ENCODE data around the gene ADAP1.
"Not testable (repeated sequence)": the region's sequence is repeated elsewhere in the genome, so short reads cannot be mapped to it uniquely, and the experiment has no call there.

ADAP1 gene

DNA sequence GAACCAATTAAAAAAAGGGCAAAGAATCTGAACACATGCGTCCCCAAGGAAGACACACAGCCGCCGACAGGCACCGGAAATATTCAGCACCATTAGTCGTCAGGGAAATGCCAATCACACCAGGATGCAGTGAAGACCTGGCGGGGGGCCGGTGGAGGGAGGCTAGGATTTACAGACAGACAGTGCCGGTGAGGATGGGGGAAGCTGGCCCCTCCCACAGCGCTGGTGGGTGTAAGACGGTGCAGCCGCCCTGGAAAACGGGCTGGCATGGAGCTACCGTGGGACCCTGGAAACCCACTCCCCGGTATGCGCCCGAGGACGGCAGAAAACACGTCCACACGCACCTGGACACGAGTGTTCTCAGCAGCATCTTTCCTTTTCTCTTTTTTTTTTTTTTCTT lies 4.8 kb upstream of the ADAP1 start:
- DNase-seq (ENCODE audit: low read depth in 2 of 2), result no peak

GRCh38 chr7:958221-959200 lies 4.0 kb upstream of the ADAP1 start:
- DNase-seq (ENCODE audit: low read depth in 2 of 2), result no peak

- DNase-seq (ENCODE audit: low read depth in 2 of 2), result no peak
Observed at GRCh38 chr7:957418-958220, 3.1 kb upstream of the ADAP1 start.

GRCh38 chr7:956031-956430 lies 1.6 kb upstream of the ADAP1 start:
- DNase-seq (ENCODE audit: low read depth in 2 of 2), result no peak

- no peak for DNase-seq (ENCODE audit: low read depth in 2 of 2)
Observed at GRCh38 chr7:953547-954327, 743 bp downstream of the ADAP1 start.

DNA sequence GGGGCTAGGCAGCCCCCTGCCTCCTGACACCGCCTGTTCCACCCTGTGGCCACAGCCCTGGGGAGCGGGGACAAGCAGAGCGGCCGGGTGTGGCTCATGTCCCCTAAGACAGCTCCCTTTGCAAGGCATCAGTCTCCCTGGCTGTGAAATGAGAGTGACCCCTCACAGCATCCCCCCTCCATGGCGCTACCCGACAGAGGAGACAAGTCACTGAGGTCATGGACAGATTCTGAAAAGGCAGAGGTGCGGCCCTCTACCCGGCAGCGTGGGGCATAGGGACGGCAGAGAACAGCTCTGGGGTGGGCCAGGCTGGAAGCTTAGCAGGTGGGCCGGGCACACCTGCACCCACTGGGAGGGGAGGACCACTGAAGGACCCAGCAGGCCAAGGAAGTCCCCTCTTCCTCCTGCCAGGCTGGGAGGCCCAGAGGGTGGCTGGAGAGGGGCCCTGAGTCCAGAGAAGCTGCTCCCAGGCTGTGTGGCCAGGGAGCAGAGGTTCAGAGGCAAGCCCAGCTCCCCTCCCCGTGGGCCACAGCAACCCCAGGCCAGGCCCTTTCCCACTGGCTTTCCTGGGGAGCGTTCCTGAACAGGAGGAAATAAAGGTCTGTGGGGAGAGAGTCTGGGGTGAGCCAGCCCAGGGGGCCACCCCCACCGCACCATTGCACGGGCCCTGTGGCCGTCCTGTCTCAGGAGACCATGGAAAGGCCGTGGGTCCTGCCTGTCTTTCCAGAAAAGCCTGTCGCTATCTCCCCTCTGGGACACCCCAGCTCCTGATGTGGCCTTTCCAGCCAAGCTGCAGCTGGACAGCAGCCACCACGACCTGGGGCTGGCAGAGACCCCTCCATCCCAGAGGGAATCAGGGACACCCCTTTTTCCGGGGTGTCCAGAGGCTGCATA lies 1.7 kb downstream of the ADAP1 start:
- DNase-seq (ENCODE audit: low read depth in 2 of 2), result no peak

DNA sequence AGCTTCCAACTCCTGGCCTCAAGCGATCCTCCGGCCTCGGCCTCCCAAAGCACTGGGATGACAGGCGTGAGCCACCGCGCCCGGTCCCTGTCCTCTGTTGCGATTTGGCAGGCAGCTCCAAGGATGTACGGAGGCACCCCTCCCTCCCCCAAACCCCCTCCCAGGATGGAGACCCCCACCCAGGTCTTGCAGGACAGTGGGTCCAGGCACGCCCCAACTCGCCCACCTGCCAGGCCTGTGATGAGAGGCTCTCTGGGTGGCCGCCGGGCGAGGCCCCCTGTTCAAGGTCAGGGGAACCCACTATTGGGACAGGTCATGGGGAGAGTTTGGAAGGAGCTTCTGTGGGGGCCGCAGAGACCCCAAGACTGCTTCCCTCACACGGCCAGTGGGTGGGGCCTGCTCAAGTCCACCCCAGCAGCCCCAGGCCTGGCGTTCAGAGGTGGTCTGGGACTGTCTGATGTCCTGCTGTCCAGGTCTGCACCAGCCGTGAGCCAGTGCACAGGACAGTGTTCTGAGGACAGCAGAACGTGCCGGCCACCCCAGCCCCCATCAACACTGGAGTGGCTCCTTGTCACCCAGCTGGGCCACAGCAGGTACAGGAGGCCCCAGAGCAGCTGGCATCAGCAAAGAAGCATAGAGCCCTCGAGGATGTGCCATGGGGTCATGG lies 2.5 kb downstream of the ADAP1 start:
- DNase-seq (ENCODE audit: low read depth in 2 of 2), result no peak

DNA sequence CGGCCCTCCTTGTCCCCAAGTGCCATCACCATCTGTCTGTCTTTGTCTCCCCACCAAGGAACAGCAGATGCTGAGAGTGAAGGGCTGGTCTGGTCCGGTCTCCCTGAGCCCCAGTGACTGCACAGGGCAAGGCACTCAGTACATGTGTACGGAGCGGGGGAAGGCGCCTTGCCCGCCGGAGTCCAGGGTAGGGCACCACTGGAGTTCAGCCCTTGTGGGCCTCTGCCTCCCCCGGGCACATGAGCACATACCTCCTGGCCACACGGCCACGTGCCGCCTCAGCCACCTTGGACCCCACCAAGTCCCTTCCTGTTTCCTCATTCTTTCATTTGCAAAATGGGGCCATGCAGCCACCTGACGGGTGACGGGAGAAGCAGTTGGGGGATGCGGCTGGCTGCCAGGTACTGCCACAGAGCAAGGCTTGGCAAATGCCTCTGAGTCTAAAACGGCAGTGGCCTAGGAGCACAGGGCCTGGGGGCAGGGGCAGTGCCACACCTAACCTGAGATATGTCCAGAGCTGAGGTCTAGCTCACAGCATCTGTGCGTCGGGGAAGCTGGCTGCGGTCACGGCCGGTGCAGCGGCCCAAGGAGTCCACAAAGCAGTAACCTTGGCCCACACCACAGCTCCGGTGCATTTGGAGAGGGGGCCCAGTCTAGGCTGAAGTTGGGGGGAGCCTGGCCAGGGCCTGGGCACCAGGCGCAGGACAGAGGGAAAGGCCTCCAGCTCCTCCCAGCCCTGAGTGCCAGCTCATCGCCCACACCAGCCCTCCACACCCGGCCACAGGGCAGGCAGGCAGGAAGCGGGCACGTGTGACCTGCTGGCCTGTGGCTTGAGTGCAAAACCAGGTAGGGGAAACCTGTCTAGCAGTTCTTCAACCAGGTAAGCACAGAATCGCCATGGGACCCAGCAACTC lies 5.2 kb downstream of the ADAP1 start:
- DNase-seq (ENCODE audit: low read depth in 2 of 2), result no peak

- no peak for DNase-seq (ENCODE audit: low read depth in 2 of 2)
Observed at GRCh38 chr7:947391-948210, 6.9 kb downstream of the ADAP1 start.

GRCh38 chr7:946256-946996 lies 8.1 kb downstream of the ADAP1 start:
- DNase-seq (ENCODE audit: low read depth in 2 of 2), result no peak

DNA sequence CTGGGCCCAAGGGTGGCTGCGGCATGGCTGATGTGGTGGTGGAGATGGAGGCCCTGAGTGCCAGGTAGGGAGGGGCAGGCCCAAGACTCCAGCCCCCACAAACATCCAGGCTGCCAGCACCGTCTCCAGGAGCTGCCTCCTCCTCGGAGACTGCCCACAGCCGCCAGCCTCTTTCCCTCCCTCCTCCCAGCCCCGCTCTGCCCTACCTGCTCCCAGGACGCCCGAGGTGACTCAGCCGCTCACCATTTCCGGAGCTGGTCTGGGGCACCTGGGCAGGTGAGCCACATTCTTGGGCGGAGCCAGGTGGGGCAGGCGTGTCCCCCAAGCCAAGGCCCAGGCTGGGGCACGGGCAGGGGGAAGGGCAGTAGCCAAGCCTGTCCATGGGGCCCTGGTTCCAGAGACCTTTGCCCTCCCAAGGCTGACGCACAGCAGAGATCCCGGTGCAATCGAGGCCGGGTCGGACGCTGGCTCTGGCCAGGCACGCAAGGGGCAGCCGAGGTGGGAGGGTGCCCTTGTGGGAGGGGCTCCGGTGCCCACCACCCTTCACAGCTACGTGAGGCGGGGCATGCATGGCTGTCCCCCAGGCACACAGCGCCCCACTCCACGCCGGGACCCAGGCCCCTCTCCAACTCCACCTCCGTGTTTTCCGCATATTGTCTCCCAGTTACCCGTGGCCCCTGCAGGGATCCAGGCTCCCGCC lies 8.8 kb downstream of the ADAP1 start:
- no peak for DNase-seq (ENCODE audit: low read depth in 2 of 2)

- no peak for DNase-seq (ENCODE audit: low read depth in 2 of 2)
Observed at GRCh38 chr7:945147-945555, 9.3 kb downstream of the ADAP1 start.

DNA sequence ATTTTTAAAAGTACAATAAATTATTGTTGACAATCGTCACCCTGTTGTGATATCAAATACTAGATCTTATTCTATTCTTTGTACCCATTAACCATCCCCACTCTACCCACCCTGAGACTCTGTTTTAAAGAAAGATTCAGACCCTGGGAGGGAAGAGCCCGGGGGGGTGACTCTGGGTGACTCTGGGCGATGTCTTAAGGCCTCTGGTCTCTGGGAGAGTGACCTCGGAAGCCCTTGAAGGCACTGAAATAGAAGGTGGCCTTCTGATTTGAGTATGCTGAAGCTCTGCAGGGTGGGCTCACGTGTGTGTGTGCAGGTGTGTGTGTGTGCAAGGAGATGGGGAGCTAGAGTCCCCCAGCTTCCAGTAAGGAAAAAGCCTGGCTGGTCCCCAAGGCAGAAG lies 9.7 kb downstream of the ADAP1 start:
- DNase-seq (ENCODE audit: low read depth in 2 of 2), result no peak

DNA sequence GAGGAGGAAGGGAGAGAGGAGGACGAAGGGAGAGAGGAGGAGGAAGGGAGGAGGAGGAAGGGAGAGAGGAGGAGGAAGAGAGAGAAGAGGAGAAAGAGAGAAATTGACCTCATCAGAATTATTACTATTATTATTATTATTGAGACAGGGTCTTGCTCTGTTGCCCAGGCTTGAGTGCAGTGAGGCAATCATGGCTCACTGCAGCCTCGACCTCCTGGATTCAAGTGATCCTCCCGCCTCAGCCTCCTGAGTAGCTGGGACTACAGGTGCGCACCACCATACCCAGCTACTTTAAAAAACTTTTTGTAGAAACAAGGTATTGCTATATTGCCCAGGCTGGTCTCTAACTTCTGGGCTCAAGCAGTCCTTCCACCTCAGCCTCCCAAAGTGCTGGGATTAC lies 10.7 kb downstream of the ADAP1 start:
- DNase-seq (ENCODE audit: low read depth in 2 of 2), result not testable (repeated sequence)

GRCh38 chr7:940599-941408 lies 13.7 kb downstream of the ADAP1 start:
- no peak for DNase-seq (ENCODE audit: low read depth in 2 of 2)

DNA sequence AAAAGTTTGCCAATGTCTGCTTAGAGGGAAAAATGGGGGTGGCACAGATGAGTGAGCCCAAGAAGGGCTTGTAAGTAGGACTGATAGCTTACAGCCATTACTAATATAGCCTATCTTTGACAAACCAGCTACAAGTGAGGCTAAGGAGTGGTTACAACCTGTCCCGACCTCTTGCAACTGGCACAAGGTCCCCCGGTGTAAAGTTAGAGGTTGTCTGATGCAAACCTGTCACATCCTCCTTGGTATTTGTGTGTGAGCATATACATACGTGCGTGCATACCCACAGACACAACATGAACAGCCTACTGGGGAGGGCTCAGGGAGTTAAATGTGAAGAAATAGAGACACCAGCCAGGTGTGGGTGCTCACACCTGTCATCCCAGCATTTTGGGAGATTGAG lies 14.6 kb downstream of the ADAP1 start:
- no peak for DNase-seq (ENCODE audit: low read depth in 2 of 2)

Measured in stimulated activated CD8-positive, alpha-beta memory T cell treated with anti-CD3 and anti-CD28 coated beads, Interleukin-15, amount 100 ng/mL, for 48 hours (primary cell).